NT2/D1 (cell line): ENCODE results near the gene MRI1.

Experiments used
- SUZ12 ChIP-seq: IDR thresholded peaks from 2 replicates; pipeline ENCODE4 v1.6.1; 2011; ENCODE audit not compliant: insufficient read length, insufficient read depth; ENCODE audit errors: extremely low read depth
- ZNF274 ChIP-seq: IDR thresholded peaks from 2 replicates; pipeline ENCODE4 v1.6.1; 2011; ENCODE audit warnings: mild to moderate bottlenecking, low read depth, low read length

- no peak for TF ChIP-seq ZNF274
- no peak for TF ChIP-seq SUZ12
Observed at GRCh38 chr19:13796301-13797057, 32.2 kb downstream of the MRI1 start.
